ENCODE data around the gene TXLNG.

Gene TXLNG

GRCh38 chrX:16874458-16875095, 88.3 kb downstream of the TXLNG start:
- DNase-seq: no peak

- no peak for DNase-seq
Observed at GRCh38 chrX:16876696-16877095, 90.4 kb downstream of the TXLNG start.

GRCh38 chrX:16882169-16882568, 95.9 kb downstream of the TXLNG start:
- DNase-seq: no peak

- peak; percentile 53 to 57 for DNase-seq
Observed at GRCh38 chrX:16882702-16883486, 96.6 kb downstream of the TXLNG start.

- no peak for DNase-seq
Observed at GRCh38 chrX:16883487-16883804, 97.2 kb downstream of the TXLNG start.

- DNase-seq: no peak
Observed at GRCh38 chrX:16885628-16886027, 99.4 kb downstream of the TXLNG start.

GRCh38 chrX:16892504-16893362, 106.5 kb downstream of the TXLNG start:
- DNase-seq: peak; percentile 83 to 88
